Vagina (tissue), 2 donors: ENCODE data around the gene C4BPA. TPM values are rescaled to one million over a fixed set of nuclear protein-coding genes. Genes with fewer than 3 reads are reported as not detected.

Source experiments
- DNase-seq, 2 donors: peaks; one replicate each; pipeline ENCODE4 v3.0.0-alpha.2; 2017; ENCODE audit errors: extremely low spot score in 2 of 2
- H3K27ac ChIP-seq: fragments of 200-600 bp; sonication (generic); one replicate; pipeline ENCODE4 v1.5.1; 2019
- H3K27me3 ChIP-seq: fragments of 200-600 bp; sonication (generic); one replicate; pipeline ENCODE4 v1.5.1; 2019
- H3K36me3 ChIP-seq, 2 donors: fragments of 200-600 bp; sonication (generic); one replicate each; pipeline ENCODE4 v1.5.1; 2017 to 2019
- H3K4me1 ChIP-seq: fragments of 200-600 bp; sonication (generic); one replicate; pipeline ENCODE4 v1.5.1; 2019
- H3K4me3 ChIP-seq, 2 donors: fragments of 200-600 bp; sonication (generic); 1 replicate in 1 of 2; 2 replicates in 1 of 2; pipeline ENCODE4 v1.5.1; 2016 to 2019
- H3K9me3 ChIP-seq: fragments of 200-600 bp; sonication (generic); one replicate; pipeline ENCODE4 v1.5.1; 2019
- CTCF ChIP-seq, 3 experiments: fragments of 450-650 bp in 2 of 3; fragments of 200-600 bp in 1 of 3; sonication (generic) in 1 of 3; IDR thresholded peaks; one replicate each; pipeline ENCODE4 v1.5.1; 2017 to 2019; ENCODE audit warnings: antibody characterized with exemption in 3 of 3, mild to moderate bottlenecking in 2 of 3, moderate library complexity in 2 of 3
- POLR2A ChIP-seq, 2 donors: fragments of 450-650 bp; IDR thresholded peaks; one replicate each; pipeline ENCODE4 v1.6.1; 2017; ENCODE audit warnings: antibody characterized with exemption in 2 of 2, mild to moderate bottlenecking in 2 of 2, moderate library complexity in 2 of 2
- POLR2AphosphoS5 ChIP-seq, 2 donors: sonication (generic); formaldehyde crosslinking; IDR thresholded peaks; one replicate each; pipeline ENCODE4 v1.9.0; 2017; ENCODE audit warnings: antibody characterized with exemption in 2 of 2, mild to moderate bottlenecking in 2 of 2, low read depth in 1 of 2; ENCODE audit not compliant: insufficient read depth in 1 of 2
- intact Hi-C: fragments of 100-400 bp; cut with DNase I; formaldehyde crosslinking; loops from one replicate; pipeline ENCODE4 v1.15.1; 2023
- small RNA-seq: library from RNA; depleted of rRNA; stranded (forward); fragments of <200 nt; gene quantifications from one replicate; pipeline ENCODE3, GENCODE V24; 2016
- total RNA-seq: library from RNA; depleted of rRNA; stranded (reverse); fragments of >200 nt; gene quantifications from one replicate; pipeline ENCODE4 v1.2.3, GENCODE V29; 2016

The C4BPA gene
- total RNA-seq, 1 donor from 2014 or later: not detected

GRCh38 chr1:207191061-207191460 is 87.0 kb downstream of the C4BPA start:
- intact Hi-C loops: no loop called here
- no peaks in the 10 kb centered on the region for H3K4me1 ChIP-seq
- TF ChIP-seq CTCF (IDR thresholded peaks at IDR 0.05) (no peak), POLR2A (IDR thresholded peaks at IDR 0.05) (no peak), POLR2AphosphoS5 (IDR thresholded peaks at IDR 0.05; ENCODE audit: insufficient read depth in 1 of 2, low read depth in 1 of 2) (no peak)

GRCh38 chr1:207191776-207192175 is 87.7 kb downstream of the C4BPA start:
- Histone ChIP-seq H3K4me1 (no peaks in the 10 kb centered on the region), H3K27ac (no peak overlapping the region), H3K27me3 (no peaks in the 10 kb centered on the region), H3K4me3 (no peak overlapping the region), H3K36me3 (no peaks in the 10 kb centered on the region), H3K9me3 (no peaks in the 10 kb centered on the region)
- intact Hi-C loops: no loop called here
- TF ChIP-seq POLR2AphosphoS5 (IDR thresholded peaks at IDR 0.05; ENCODE audit: insufficient read depth in 1 of 2, low read depth in 1 of 2) (no peak), CTCF (IDR thresholded peaks at IDR 0.05) (no peak), POLR2A (IDR thresholded peaks at IDR 0.05) (no peak)
- no peak for DNase-seq

More at GRCh38 chr1:207191061-207191460, 87.0 kb downstream of the C4BPA start:
- H3K9me3 ChIP-seq: no peaks in the 10 kb centered on the region
- no peak for DNase-seq
- H3K4me3 ChIP-seq: no peak overlapping the region
- no peak overlapping the region for H3K27ac ChIP-seq
- no peaks in the 10 kb centered on the region for H3K27me3 ChIP-seq
- no peaks in the 10 kb centered on the region for H3K36me3 ChIP-seq

- intact Hi-C loops: no loop called here
Observed at GRCh38 chr1:207194197-207194596, 90.2 kb downstream of the C4BPA start.

More at GRCh38 chr1:207194197-207194596, 90.2 kb downstream of the C4BPA start:
- Histone ChIP-seq H3K4me3 (no peak overlapping the region), H3K36me3 (no peaks in the 10 kb centered on the region), H3K27ac (no peak overlapping the region), H3K9me3 (no peaks in the 10 kb centered on the region), H3K27me3 (no peaks in the 10 kb centered on the region), H3K4me1 (no peaks in the 10 kb centered on the region)
- TF ChIP-seq POLR2AphosphoS5 (IDR thresholded peaks at IDR 0.05; ENCODE audit: insufficient read depth in 1 of 2, low read depth in 1 of 2) (no peak), POLR2A (IDR thresholded peaks at IDR 0.05) (no peak), CTCF (IDR thresholded peaks at IDR 0.05) (no peak)
- no peak for DNase-seq

Small RNA genes lying within 50 kb of the gene (small RNA-seq; reads per million reads assigned to genes)
- gene AL445493.1: not detected

Other genes with a start within 250 kb of the C4BPA start
- not detected for gene IL20, start 238.6 kb upstream of the C4BPA start, total RNA-seq
- 1.5 TPM for gene IL24, start 206.8 kb upstream of the C4BPA start, total RNA-seq
- gene FCMR, start 182.3 kb upstream of the C4BPA start, total RNA-seq: 12.3 TPM
- 0.25 TPM for gene PIGR, start 157.8 kb upstream of the C4BPA start, total RNA-seq
- not detected for gene FCAMR, start 133.8 kb upstream of the C4BPA start, total RNA-seq
- gene C1orf116, start 71.5 kb upstream of the C4BPA start, total RNA-seq: 11.8 TPM
- 25.3 TPM for gene YOD1, start 53.0 kb upstream of the C4BPA start, total RNA-seq
- gene PFKFB2, start 51.0 kb upstream of the C4BPA start, total RNA-seq: 6.9 TPM
- not detected for gene C4BPB, start 15.4 kb upstream of the C4BPA start, total RNA-seq
- 106 TPM for gene CD55, start 217.4 kb downstream of the C4BPA start, total RNA-seq